Measurements from ENCODE around the gene C1orf74. TPM values are rescaled to one million over a fixed set of nuclear protein-coding genes. Genes with fewer than 3 reads are reported as not detected.

Gene C1orf74
- total RNA-seq, 2 donors from 2014 or later, result 2.2 to 2.9 TPM

GRCh38 chr1:209748620-209749019, 35.7 kb downstream of the C1orf74 start:
- H3K9me3 ChIP-seq, result no peaks in the 10 kb centered on the region
- no peak for TF ChIP-seq CTCF (IDR thresholded peaks at IDR 0.05)
- no peak overlapping the region for H3K27ac ChIP-seq
- no peak overlapping the region for H3K9ac ChIP-seq (ENCODE audit: low read depth in 2 of 2, low read length in 2 of 2)
- intact Hi-C loops (cut with DNase I), result loop anchor here (5.0 kb wide), 1 partner anchor 171 kb away; no protein-coding TSS in a partner anchor
- H3K36me3 ChIP-seq, result no peaks in the 10 kb centered on the region
- no peaks in the 10 kb centered on the region for H3K27me3 ChIP-seq
- H3K4me3 ChIP-seq, result no peak overlapping the region
- peaks cover 4% of the 10 kb centered on the region for H3K4me1 ChIP-seq
- DNase-seq, result no peak

GRCh38 chr1:209747580-209748262, 36.6 kb downstream of the C1orf74 start:
- Histone ChIP-seq H3K9ac (ENCODE audit: low read depth in 2 of 2, low read length in 2 of 2) (peak overlapping the region; percentile 45 to 55), H3K9me3 (no peaks in the 10 kb centered on the region), H3K27ac (no peak overlapping the region), H3K4me1 (peaks cover 4% of the 10 kb centered on the region), H3K36me3 (no peaks in the 10 kb centered on the region), H3K4me3 (peak overlapping the region; percentile 8), H3K27me3 (no peaks in the 10 kb centered on the region)
- peak; percentile 95 for DNase-seq
- intact Hi-C loops (cut with DNase I), result loop anchor here (5.0 kb wide), 1 partner anchor 170 kb away; no protein-coding TSS in a partner anchor
- TF ChIP-seq CTCF (IDR thresholded peaks at IDR 0.05), result peak; percentile 95

- Histone ChIP-seq H3K4me1 (peaks cover 4% of the 10 kb centered on the region), H3K4me3 (no peak overlapping the region), H3K27me3 (no peaks in the 10 kb centered on the region), H3K27ac (no peak overlapping the region), H3K36me3 (no peaks in the 10 kb centered on the region), H3K9ac (ENCODE audit: low read depth in 2 of 2, low read length in 2 of 2) (no peak overlapping the region), H3K9me3 (no peaks in the 10 kb centered on the region)
- no peak for TF ChIP-seq CTCF (IDR thresholded peaks at IDR 0.05)
- DNase-seq, result no peak
- intact Hi-C loops (cut with DNase I), result loop anchor here (5.0 kb wide), 1 partner anchor 169 kb away; no protein-coding TSS in a partner anchor
Measured at GRCh38 chr1:209746451-209747165, 37.8 kb downstream of the C1orf74 start.

GRCh38 chr1:209743145-209743482, 41.2 kb downstream of the C1orf74 start:
- no peak for DNase-seq
- Histone ChIP-seq H3K9me3 (no peaks in the 10 kb centered on the region), H3K4me1 (peaks cover under 1% of the 10 kb centered on the region), H3K27me3 (no peaks in the 10 kb centered on the region), H3K36me3 (no peaks in the 10 kb centered on the region), H3K9ac (ENCODE audit: low read depth in 2 of 2, low read length in 2 of 2) (no peak overlapping the region), H3K4me3 (no peak overlapping the region), H3K27ac (no peak overlapping the region)
- no peak for TF ChIP-seq CTCF (IDR thresholded peaks at IDR 0.05)
- intact Hi-C loops (cut with DNase I), result no loop called here

- Histone ChIP-seq H3K4me1 (no peaks in the 10 kb centered on the region), H3K27me3 (no peaks in the 10 kb centered on the region), H3K9me3 (no peaks in the 10 kb centered on the region), H3K4me3 (no peak overlapping the region), H3K9ac (ENCODE audit: low read depth in 2 of 2, low read length in 2 of 2) (no peak overlapping the region), H3K27ac (no peak overlapping the region), H3K36me3 (no peaks in the 10 kb centered on the region)
- no peak for DNase-seq
- no peak for TF ChIP-seq CTCF (IDR thresholded peaks at IDR 0.05)
- intact Hi-C loops (cut with DNase I), result no loop called here
Measured at GRCh38 chr1:209742409-209743144, 41.8 kb downstream of the C1orf74 start.

Data from colonic mucosa (tissue), 4 donors.